Sigmoid colon (tissue), 7 donors: ENCODE data around the gene ZFYVE19. TPM values are rescaled to one million over a fixed set of nuclear protein-coding genes. Genes with fewer than 3 reads are reported as not detected.

Source experiments
- DNase-seq: peaks from one replicate; pipeline ENCODE4 v3.0.0-alpha.2; 2019
- H3K27ac ChIP-seq, 4 donors: fragments of 200-600 bp; sonication (generic); one replicate each; pipeline ENCODE4 v1.5.1; 2016 to 2019; ENCODE audit warnings: mild to moderate bottlenecking in 1 of 4
- H3K27me3 ChIP-seq, 3 donors: fragments of 200-600 bp; sonication (generic); one replicate each; pipeline ENCODE4 v1.5.1; 2019; ENCODE audit warnings: mild to moderate bottlenecking in 1 of 3
- H3K36me3 ChIP-seq, 4 donors: fragments of 200-600 bp; sonication (generic); one replicate each; pipeline ENCODE4 v1.5.1; 2016 to 2019
- H3K4me1 ChIP-seq, 4 donors: fragments of 200-600 bp; sonication (generic); one replicate each; pipeline ENCODE4 v1.5.1; 2017 to 2019
- H3K4me3 ChIP-seq, 4 donors: fragments of 200-600 bp; sonication (generic); one replicate each; pipeline ENCODE4 v1.5.1; 2017 to 2019; ENCODE audit warnings: mild to moderate bottlenecking in 2 of 4, moderate library complexity in 1 of 4
- H3K9me3 ChIP-seq, 4 donors: fragments of 200-600 bp in 3 of 4; sonication (generic) in 3 of 4; one replicate each; pipeline versions ENCODE4 v1.5.1 to v1.6.1; 2013 to 2019
- EP300 ChIP-seq, 4 donors: sonication (generic); formaldehyde crosslinking; IDR thresholded peaks; one replicate each; pipeline ENCODE4 v1.6.1; 2017; ENCODE audit warnings: antibody characterized with exemption in 4 of 4
- POLR2A ChIP-seq, 2 donors: fragments of 450-650 bp; IDR thresholded peaks; one replicate each; pipeline ENCODE4 v1.6.1; 2016; ENCODE audit warnings: antibody characterized with exemption in 2 of 2, mild to moderate bottlenecking in 2 of 2, moderate library complexity in 2 of 2
- POLR2AphosphoS5 ChIP-seq, 4 donors: sonication (generic); formaldehyde crosslinking; IDR thresholded peaks; one replicate each; pipeline ENCODE4 v1.6.1; 2017; ENCODE audit warnings: antibody characterized with exemption in 4 of 4
- WGBS, 2 donors: extraction: QIAGEN DNeasy Blood & Tissue Kit; methylation state at CpG; one replicate each; pipeline ENCODE4 v1.1.7; 2013; 5-methylcytosine and 5-hydroxymethylcytosine counted together
- intact Hi-C: fragments of 100-400 bp; cut with DNase I; formaldehyde crosslinking; loops from one replicate; pipeline ENCODE4 v1.15.1; 2023
- polyA plus RNA-seq, 3 donors: library from polyadenylated mRNA; stranded (reverse); fragments of 200-250 nt; gene quantifications; one replicate each; pipeline ENCODE4 v1.2.3, GENCODE V29; 2013
- total RNA-seq, 4 donors: library from RNA; depleted of rRNA; stranded (reverse); fragments of >200 nt; gene quantifications; one replicate each; pipeline ENCODE4 v1.1.0, GENCODE V29; 2016
- TF ChIP-seq, protein P1 (sequence below), 4 experiments: fragments of 450-650 bp in 3 of 4; fragments of 200-600 bp in 1 of 4; IDR thresholded peaks; one replicate each; pipeline ENCODE4 v1.5.1; 2016 to 2019; ENCODE audit warnings: antibody characterized with exemption in 4 of 4, mild to moderate bottlenecking in 3 of 4, moderate library complexity in 2 of 4
- donor health status: healthy with polysubstance abuse.
- donor health status: Bipolar disorder and iron deficiency.
- donor health status: healthy.

The ZFYVE19 gene
- total and polyA plus RNA-seq, 7 donors, result 14.4 to 49.6 (median 28.7) TPM

DNA sequence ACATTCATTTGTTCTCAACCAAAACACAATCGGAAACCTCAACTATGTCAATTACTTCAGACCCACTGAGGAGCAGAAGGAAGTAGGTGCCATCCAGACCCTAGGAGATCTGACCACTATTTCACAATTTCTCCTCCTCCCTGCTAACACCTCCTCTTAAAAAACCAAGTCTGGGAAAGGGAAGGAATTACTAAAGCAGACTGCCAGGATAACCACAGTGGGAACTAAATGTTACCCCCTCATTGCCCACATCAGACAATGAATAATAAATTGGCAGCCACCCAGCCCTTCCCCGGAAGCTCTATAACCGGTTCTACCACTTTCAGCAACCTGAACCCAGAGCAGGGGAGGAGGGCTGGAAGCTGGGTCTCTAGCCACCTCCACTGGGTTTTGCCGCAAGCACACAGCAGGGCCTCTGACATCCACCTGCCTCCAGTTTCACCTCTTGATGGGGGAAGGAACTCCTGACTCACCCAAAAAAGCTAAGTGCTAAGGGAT lies 19.5 kb upstream of the ZFYVE19 start:
- peak; percentile 61 for DNase-seq
- H3K27ac ChIP-seq, result no peak overlapping the region
- intact Hi-C loops, result no loop called here
- no peaks in the 10 kb centered on the region for H3K27me3 ChIP-seq
- TF ChIP-seq POLR2A (IDR thresholded peaks at IDR 0.05), result no peak
- TF ChIP-seq, protein P1, sequence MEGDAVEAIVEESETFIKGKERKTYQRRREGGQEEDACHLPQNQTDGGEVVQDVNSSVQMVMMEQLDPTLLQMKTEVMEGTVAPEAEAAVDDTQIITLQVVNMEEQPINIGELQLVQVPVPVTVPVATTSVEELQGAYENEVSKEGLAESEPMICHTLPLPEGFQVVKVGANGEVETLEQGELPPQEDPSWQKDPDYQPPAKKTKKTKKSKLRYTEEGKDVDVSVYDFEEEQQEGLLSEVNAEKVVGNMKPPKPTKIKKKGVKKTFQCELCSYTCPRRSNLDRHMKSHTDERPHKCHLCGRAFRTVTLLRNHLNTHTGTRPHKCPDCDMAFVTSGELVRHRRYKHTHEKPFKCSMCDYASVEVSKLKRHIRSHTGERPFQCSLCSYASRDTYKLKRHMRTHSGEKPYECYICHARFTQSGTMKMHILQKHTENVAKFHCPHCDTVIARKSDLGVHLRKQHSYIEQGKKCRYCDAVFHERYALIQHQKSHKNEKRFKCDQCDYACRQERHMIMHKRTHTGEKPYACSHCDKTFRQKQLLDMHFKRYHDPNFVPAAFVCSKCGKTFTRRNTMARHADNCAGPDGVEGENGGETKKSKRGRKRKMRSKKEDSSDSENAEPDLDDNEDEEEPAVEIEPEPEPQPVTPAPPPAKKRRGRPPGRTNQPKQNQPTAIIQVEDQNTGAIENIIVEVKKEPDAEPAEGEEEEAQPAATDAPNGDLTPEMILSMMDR (IDR thresholded peaks at IDR 0.05), result no peak
- no peak for TF ChIP-seq EP300 (IDR thresholded peaks at IDR 0.05)
- TF ChIP-seq POLR2AphosphoS5 (IDR thresholded peaks at IDR 0.05), result no peak
- peaks cover 0 to 17% (median 1%) of the 10 kb centered on the region in 4 donors for H3K36me3 ChIP-seq
- WGBS, 2 donors, result 8 to 15% methylated on average over 4 of the region's 4 CpGs
- H3K4me3 ChIP-seq, result no peak overlapping the region
- no peaks in the 10 kb centered on the region for H3K9me3 ChIP-seq
- peaks cover 0 to 10% (median 3%) of the 10 kb centered on the region in 4 donors for H3K4me1 ChIP-seq

DNA sequence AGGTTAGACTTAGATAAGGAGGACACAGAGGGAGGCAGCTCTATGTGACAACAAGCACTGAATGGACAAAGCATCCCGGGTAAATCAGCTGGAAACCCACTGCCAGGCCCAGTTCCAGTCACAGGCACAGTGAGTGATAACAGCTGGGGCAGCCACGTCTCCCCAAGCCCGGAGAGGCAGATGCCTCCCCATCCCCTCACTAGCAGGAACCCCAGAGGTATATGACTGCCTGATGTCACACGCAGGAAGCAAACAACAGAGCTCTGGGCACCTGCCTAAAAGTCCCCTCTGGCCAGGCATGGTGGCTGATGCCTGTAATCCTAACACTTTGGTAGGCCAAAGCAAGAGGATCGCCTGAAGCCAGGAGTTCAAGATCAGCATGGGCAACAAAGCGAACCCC lies 18.9 kb upstream of the ZFYVE19 start:
- Histone ChIP-seq H3K36me3 (peaks cover 0 to 20% (median 1%) of the 10 kb centered on the region in 4 donors), H3K9me3 (no peaks in the 10 kb centered on the region), H3K27me3 (no peaks in the 10 kb centered on the region), H3K27ac (peak overlapping the region in 1 of 4 donors; percentile 1), H3K4me3 (no peak overlapping the region), H3K4me1 (peaks cover 0 to 10% (median 3%) of the 10 kb centered on the region in 4 donors)
- TF ChIP-seq EP300 (IDR thresholded peaks at IDR 0.05), result no peak
- TF ChIP-seq, protein P1 (IDR thresholded peaks at IDR 0.05), result no peak
- no peak for TF ChIP-seq POLR2A (IDR thresholded peaks at IDR 0.05)
- TF ChIP-seq POLR2AphosphoS5 (IDR thresholded peaks at IDR 0.05), result no peak
- no peak for DNase-seq
- 39 to 66% methylated on average over 6 of the region's 6 CpGs for WGBS, 2 donors
- intact Hi-C loops, result no loop called here

DNA sequence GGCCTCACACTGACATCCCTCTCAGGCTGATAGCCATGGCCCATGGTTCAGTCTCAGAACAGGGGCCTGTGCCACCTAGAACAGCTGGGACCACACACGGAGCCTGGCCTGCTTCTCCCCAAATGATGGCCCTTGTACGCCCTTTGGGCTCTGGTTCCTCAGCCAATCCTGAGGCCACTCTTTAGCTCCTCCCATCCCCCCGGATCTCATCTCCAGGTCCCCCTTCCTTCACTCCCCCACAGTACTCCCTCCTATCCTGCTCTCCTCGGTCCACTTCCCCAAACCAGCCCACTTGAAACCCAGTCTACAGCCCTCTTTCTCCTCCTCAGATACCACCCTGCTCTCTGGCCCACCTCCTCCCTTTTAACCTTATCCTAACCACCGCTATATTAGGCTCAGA lies 17.8 kb upstream of the ZFYVE19 start:
- TF ChIP-seq EP300 (IDR thresholded peaks at IDR 0.05) (no peak), POLR2A (IDR thresholded peaks at IDR 0.05) (no peak), POLR2AphosphoS5 (IDR thresholded peaks at IDR 0.05) (no peak)
- TF ChIP-seq, protein P1 (IDR thresholded peaks at IDR 0.05), result no peak
- Histone ChIP-seq H3K4me1 (peaks cover 0 to 10% (median 3%) of the 10 kb centered on the region in 4 donors), H3K27me3 (no peaks in the 10 kb centered on the region), H3K27ac (no peak overlapping the region), H3K9me3 (no peaks in the 10 kb centered on the region), H3K4me3 (no peak overlapping the region), H3K36me3 (peaks cover 0 to 20% (median 1%) of the 10 kb centered on the region in 4 donors)
- peak; percentile 39 for DNase-seq
- 81 to 90% methylated on average over 5 of the region's 5 CpGs for WGBS, 2 donors
- intact Hi-C loops, result no loop called here

DNA sequence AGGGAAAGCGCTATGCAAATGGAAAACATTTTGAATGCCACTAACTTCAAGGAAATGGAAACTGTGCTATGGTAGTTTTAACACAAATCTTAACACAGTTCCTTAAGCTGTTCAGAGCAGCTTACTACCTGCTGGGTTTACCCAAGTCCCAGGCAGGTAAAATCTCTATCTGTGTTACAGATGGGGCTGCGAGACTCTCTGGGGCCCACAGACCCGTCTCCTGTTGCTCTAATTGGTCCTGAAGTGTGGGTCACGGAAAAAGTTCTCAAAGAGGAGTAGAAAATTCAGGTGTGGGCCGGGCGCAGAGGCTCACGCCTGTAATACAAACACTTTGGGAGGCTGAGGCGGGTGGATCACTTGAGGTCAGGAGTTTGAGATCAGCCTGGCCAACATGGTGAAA lies 16.9 kb upstream of the ZFYVE19 start:
- Histone ChIP-seq H3K4me3 (no peak overlapping the region), H3K36me3 (peaks cover 0 to 20% (median 1%) of the 10 kb centered on the region in 4 donors), H3K9me3 (no peaks in the 10 kb centered on the region), H3K27ac (no peak overlapping the region), H3K27me3 (no peaks in the 10 kb centered on the region), H3K4me1 (peaks cover 0 to 10% (median 3%) of the 10 kb centered on the region in 4 donors)
- intact Hi-C loops, result no loop called here
- WGBS, 2 donors, result 89 to 90% methylated on average over 8 of the region's 8 CpGs
- no peak for DNase-seq
- TF ChIP-seq POLR2A (IDR thresholded peaks at IDR 0.05), result no peak
- no peak for TF ChIP-seq EP300 (IDR thresholded peaks at IDR 0.05)
- TF ChIP-seq, protein P1 (IDR thresholded peaks at IDR 0.05), result no peak
- TF ChIP-seq POLR2AphosphoS5 (IDR thresholded peaks at IDR 0.05), result no peak

DNA sequence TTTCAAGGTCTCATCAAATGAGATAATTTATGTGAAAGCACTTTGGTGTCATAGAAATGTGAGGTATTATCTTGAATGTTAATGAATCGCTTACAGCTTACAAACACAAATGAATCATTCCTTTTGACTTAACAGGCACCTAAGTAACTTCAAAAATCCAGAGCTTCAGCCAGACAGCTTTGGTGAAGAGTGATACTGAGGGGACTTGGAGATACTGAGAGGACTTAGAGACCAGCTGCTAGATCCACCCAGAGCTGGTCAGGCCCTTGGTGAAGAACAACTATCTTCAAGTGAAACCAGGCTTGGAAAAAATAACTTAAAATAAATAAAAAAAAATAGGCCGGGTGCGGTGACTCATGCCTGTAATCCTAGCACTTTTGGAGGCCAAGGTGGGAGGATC lies 16.2 kb upstream of the ZFYVE19 start:
- H3K36me3 ChIP-seq, result peaks cover 0 to 20% (median 1%) of the 10 kb centered on the region in 4 donors

More for the DNA sequence above, 16.2 kb upstream of the ZFYVE19 start:
- Histone ChIP-seq H3K4me1 (peaks cover 0 to 10% (median 2%) of the 10 kb centered on the region in 4 donors), H3K27ac (no peak overlapping the region), H3K27me3 (no peaks in the 10 kb centered on the region), H3K4me3 (no peak overlapping the region), H3K9me3 (no peaks in the 10 kb centered on the region)
- intact Hi-C loops, result no loop called here
- WGBS, 2 donors, result 69 to 81% methylated on average over 3 of the region's 3 CpGs
- DNase-seq, result no peak
- no peak for TF ChIP-seq POLR2A (IDR thresholded peaks at IDR 0.05)
- no peak for TF ChIP-seq POLR2AphosphoS5 (IDR thresholded peaks at IDR 0.05)
- TF ChIP-seq EP300 (IDR thresholded peaks at IDR 0.05), result no peak
- TF ChIP-seq, protein P1 (IDR thresholded peaks at IDR 0.05), result no peak
